Uterus (tissue), 4 donors: Measurements from ENCODE around the gene ATAD3B. TPM values are rescaled to one million over a fixed set of nuclear protein-coding genes. Genes with fewer than 3 reads are reported as not detected.
"Not testable (repeated sequence)": the region's sequence is repeated elsewhere in the genome, so short reads cannot be mapped to it uniquely, and the experiment has no call there.

Experiments used
- DNase-seq, 2 donors: peaks; one replicate each; pipeline ENCODE4 v3.0.0-alpha.2; 2019 to 2020
- H3K27ac ChIP-seq, 2 donors: fragments of 200-600 bp; sonication (generic); 1 replicate in 1 of 2; 2 replicates in 1 of 2; pipeline ENCODE4 v1.5.1; 2016 to 2018
- H3K27me3 ChIP-seq, 2 donors: fragments of 200-600 bp; sonication (generic); one replicate each; pipeline ENCODE4 v1.5.1; 2018 to 2019; ENCODE audit warnings: control low read depth in 1 of 2
- H3K36me3 ChIP-seq, 2 donors: fragments of 200-600 bp; sonication (generic); one replicate each; pipeline ENCODE4 v1.5.1; 2019; ENCODE audit warnings: control low read depth in 1 of 2
- H3K4me1 ChIP-seq, 2 donors: fragments of 200-600 bp; sonication (generic); one replicate each; pipeline ENCODE4 v1.5.1; 2018 to 2019; ENCODE audit warnings: control low read depth in 1 of 2
- H3K4me3 ChIP-seq, 2 donors: fragments of 200-600 bp; sonication (generic); 1 replicate in 1 of 2; 2 replicates in 1 of 2; pipeline ENCODE4 v1.5.1; 2018 to 2019; ENCODE audit warnings: mild to moderate bottlenecking in 1 of 2
- H3K9me3 ChIP-seq, 2 donors: fragments of 200-600 bp; sonication (generic); one replicate each; pipeline ENCODE4 v1.5.1; 2019; ENCODE audit warnings: control low read depth in 1 of 2
- POLR2A ChIP-seq, 2 donors: fragments of 450-650 bp; IDR thresholded peaks; one replicate each; pipeline ENCODE4 v1.6.1; 2016; ENCODE audit warnings: antibody characterized with exemption in 2 of 2, mild to moderate bottlenecking in 1 of 2, moderate library complexity in 1 of 2
- intact Hi-C: fragments of 100-400 bp; cut with DNase I; formaldehyde crosslinking; loops from one replicate; pipeline ENCODE4 v1.15.1; 2023; ENCODE audit warnings: low total_unique reads
- total RNA-seq, 4 donors: library from RNA; depleted of rRNA in 3 of 4; stranded (reverse); fragments of >200 nt in 3 of 4; gene quantifications; one replicate each; pipeline versions ENCODE4 v1.1.0 to v1.2.4, GENCODE V29; 2014 to 2023
- TF ChIP-seq, protein P1 (sequence below), 4 experiments: fragments of 200-600 bp in 2 of 4; fragments of 450-650 bp in 2 of 4; sonication (generic) in 2 of 4; IDR thresholded peaks; one replicate each; pipeline ENCODE4 v1.5.1; 2016 to 2019; ENCODE audit warnings: antibody characterized with exemption in 4 of 4, mild to moderate bottlenecking in 2 of 4, moderate library complexity in 1 of 4
- donor health status: DM: yes; HTN: yes; CAD: no.

The ATAD3B gene
- total RNA-seq, 4 donors from 2014 or later, result 2.1 to 20.5 (median 17.8) TPM

DNA sequence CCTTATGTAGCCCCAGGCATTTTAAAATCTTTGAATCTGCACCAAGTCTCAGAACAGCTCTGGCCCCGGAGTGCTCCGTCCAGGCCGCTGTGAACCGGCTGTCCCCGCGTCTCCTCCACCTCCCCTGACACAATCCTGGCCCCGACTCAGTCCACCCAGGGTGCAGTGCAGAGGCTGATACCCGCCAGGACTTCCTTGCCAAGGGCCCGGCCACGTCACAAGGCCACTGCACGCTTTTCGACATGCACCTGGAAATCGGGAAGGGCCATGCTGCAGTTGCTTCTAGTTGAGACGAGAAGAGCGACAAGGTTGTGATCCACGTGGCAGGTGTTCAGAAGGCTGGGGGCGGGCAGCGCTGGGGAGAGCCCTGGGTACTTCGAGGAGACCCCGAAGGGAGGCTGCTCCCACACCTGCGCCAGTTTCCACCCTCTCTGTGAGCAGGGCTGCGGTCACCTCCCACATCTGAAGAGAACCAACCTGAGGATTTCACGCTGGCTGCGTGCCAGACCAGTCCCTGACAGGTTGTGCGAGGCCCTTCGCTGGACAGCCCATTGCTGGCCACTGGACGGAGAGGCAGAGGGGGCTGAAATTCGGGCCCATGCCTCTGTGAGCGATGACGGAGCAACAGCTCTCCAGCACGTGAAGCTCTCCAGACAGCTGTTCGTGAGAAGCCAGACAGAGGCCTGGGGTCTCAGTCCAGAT lies 29.3 kb upstream of the ATAD3B start:
- peaks cover 0 to 4% of the 10 kb centered on the region in 2 donors for H3K4me1 ChIP-seq
- H3K9me3 ChIP-seq, result no peaks in the 10 kb centered on the region
- H3K36me3 ChIP-seq, result no peaks in the 10 kb centered on the region
- peak in 1 of 2 donors; percentile 16 for DNase-seq
- intact Hi-C loops, result no loop called here
- no peak overlapping the region for H3K4me3 ChIP-seq
- H3K27me3 ChIP-seq, result no peaks in the 10 kb centered on the region
- no peak overlapping the region for H3K27ac ChIP-seq
- no peak for TF ChIP-seq POLR2A (IDR thresholded peaks at IDR 0.05)
- TF ChIP-seq, protein P1, sequence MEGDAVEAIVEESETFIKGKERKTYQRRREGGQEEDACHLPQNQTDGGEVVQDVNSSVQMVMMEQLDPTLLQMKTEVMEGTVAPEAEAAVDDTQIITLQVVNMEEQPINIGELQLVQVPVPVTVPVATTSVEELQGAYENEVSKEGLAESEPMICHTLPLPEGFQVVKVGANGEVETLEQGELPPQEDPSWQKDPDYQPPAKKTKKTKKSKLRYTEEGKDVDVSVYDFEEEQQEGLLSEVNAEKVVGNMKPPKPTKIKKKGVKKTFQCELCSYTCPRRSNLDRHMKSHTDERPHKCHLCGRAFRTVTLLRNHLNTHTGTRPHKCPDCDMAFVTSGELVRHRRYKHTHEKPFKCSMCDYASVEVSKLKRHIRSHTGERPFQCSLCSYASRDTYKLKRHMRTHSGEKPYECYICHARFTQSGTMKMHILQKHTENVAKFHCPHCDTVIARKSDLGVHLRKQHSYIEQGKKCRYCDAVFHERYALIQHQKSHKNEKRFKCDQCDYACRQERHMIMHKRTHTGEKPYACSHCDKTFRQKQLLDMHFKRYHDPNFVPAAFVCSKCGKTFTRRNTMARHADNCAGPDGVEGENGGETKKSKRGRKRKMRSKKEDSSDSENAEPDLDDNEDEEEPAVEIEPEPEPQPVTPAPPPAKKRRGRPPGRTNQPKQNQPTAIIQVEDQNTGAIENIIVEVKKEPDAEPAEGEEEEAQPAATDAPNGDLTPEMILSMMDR (IDR thresholded peaks at IDR 0.05), result no peak

DNA sequence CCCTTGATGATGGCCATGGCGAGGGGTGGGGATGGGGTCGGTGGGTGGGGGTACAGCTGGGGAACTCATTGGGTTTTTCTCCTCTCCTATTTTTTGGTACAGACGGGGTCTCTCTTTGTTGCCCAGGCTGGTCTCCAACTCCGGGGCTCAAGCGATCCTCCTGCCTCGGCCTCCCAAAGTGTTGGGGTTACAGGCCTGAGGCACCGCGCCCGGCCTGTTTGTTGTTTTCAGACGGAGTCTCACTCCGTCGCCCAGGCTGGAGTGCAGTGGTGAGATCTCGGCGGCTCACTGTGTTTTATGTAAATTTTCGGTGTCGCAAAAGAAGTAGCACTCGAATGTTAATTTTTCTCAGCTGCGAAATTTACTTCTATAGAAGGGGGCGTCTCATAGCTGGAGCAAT lies 24.9 kb upstream of the ATAD3B start:
- DNase-seq, H3K27ac ChIP-seq, H3K36me3 ChIP-seq, H3K4me3 ChIP-seq, intact Hi-C loops, H3K27me3 ChIP-seq, H3K9me3 ChIP-seq, H3K4me1 ChIP-seq: not testable (repeated sequence)

DNA sequence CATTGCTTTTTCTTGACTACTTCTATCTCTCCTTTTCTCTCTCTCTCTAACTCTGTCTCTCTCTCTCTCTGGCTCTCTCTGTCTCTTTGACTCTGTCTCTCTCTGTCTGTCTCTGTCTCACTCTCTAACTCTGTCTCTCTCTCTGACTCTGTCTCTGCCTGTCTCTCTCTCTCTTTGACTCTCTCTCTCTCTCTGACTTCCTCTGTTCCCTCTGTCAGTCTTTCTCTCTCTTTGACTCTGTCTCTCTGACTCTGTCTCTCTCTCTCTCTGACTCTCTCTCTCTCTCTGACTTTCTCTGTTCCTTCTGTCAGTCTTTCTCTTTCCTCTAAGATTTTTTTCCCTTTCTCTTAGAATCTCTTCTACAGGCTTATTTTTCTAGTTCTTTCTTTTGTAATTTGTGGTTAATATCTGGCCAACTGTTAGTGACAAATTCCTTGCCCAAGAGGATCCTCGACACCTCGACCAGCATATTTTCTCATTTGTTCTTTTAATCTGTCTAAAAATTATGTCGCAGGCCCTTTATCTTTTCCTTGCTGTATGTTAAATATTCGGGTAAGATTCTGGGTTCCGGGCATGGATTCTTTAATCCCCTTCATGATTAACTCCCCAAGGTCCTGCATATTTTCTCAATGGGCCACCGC lies 22.3 kb upstream of the ATAD3B start, which contains the start of gene ATAD3C:
ATAD3C (plus strand) TSS at position 591 of the 641 bp plus-strand sequence. CDS start 995 bp downstream, outside the sequence.
- no peak for DNase-seq
- TF ChIP-seq POLR2A (IDR thresholded peaks at IDR 0.05), result no peak
- TF ChIP-seq, protein P1 (IDR thresholded peaks at IDR 0.05), result no peak
- intact Hi-C loops, result no loop called here
- Histone ChIP-seq H3K9me3 (no peaks in the 10 kb centered on the region), H3K27ac (no peak within 1 kb of the TSS), H3K4me3 (no peak within 1 kb of the TSS), H3K27me3 (no peaks in the 10 kb centered on the region), H3K36me3 (no peaks in the 10 kb centered on the region), H3K4me1 (no peaks in the 10 kb centered on the region)

DNA sequence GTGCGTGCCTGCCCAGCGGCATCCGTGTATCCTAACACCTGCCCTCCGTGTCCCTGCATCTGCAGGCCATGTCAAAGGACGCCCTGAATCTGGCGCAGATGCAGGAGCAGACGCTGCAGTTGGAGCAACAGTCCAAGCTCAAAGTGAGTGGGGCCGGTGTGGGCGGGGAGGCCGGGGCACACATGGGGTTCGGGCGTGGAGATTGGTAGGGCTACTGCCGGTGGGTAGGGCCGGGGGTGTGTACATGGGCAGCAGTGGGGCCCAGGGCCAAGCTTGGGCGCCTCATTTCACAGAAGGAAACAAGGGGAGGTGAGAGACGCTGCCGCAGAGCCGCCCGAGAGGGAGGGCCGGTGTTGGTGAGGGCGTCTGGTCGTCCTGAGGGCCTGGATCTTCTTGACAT lies 20.9 kb upstream of the ATAD3B start:
- H3K4me1 ChIP-seq, H3K36me3 ChIP-seq, H3K27me3 ChIP-seq, H3K27ac ChIP-seq, H3K9me3 ChIP-seq, H3K4me3 ChIP-seq, intact Hi-C loops, DNase-seq: not testable (repeated sequence)

DNA sequence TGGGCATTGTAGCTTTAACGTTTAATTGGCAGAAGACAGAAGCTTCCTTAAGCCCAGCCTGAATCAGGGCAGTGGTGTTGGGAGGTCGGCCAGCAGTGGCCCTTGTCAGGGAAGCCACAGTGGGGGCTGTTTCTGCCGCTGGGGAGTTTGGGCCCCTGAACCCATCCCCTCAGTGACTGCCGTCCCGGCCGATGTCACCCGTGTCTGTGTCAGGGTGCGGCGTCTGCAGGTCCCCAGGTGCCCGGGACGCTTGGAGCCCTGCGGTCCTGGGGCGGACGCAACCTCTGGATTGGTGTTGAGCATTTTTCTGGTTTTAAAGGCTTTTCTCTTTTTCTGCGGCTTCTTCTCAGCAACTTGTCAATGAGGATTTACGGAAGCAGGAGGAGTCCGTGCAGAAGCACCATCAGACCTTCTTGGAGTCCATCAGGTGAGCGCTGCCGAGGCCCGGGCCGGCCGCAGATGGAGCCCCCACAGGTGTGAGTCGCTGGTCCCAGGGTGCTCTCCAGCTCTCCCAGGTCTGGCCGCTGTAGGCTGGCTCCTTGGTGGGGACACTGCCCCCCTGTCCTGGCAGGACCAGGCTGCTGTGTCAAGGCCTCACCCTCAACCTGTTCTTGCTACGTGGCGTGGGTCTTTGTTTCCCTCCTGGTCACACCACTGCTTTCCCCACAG lies 19.7 kb upstream of the ATAD3B start:
- no peak for TF ChIP-seq POLR2A (IDR thresholded peaks at IDR 0.05)
- TF ChIP-seq, protein P1 (IDR thresholded peaks at IDR 0.05), result no peak
- DNase-seq, result no peak
- intact Hi-C loops, result no loop called here
- no peaks in the 10 kb centered on the region for H3K4me1 ChIP-seq
- no peaks in the 10 kb centered on the region for H3K9me3 ChIP-seq
- no peak overlapping the region for H3K4me3 ChIP-seq
- H3K27me3 ChIP-seq, result no peaks in the 10 kb centered on the region
- H3K27ac ChIP-seq, result no peak overlapping the region
- no peaks in the 10 kb centered on the region for H3K36me3 ChIP-seq

DNA sequence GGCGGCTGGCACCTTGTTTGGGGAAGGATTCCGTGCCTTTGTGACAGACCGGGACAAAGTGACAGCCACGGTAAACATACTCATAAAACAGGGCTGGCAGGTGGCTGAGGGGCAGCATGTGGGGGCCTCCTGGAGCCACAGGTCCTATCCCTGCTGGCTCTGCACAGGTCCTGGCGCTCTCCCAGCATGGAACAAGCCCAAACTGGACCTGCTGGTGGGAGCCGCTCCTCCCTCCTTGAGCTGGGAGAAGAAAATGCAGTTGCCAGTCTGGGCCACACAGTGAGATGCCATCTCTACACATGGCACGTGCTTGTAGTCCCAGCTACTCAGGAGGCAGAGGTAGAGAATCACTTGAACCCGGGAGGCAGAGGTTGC lies 19.2 kb upstream of the ATAD3B start:
- H3K9me3 ChIP-seq, H3K4me3 ChIP-seq, H3K4me1 ChIP-seq, H3K27me3 ChIP-seq, DNase-seq, H3K27ac ChIP-seq, intact Hi-C loops, H3K36me3 ChIP-seq: not testable (repeated sequence)
